Left colon (tissue), 2 donors: ENCODE data around the gene UST. TPM values are rescaled to one million over a fixed set of nuclear protein-coding genes. Genes with fewer than 3 reads are reported as not detected.
"Not testable (repeated sequence)": the region's sequence is repeated elsewhere in the genome, so short reads cannot be mapped to it uniquely, and the experiment has no call there.

Source experiments
- ATAC-seq: fragments of 200-7000 bp; cut with Tn5 transposase; one replicate; pipeline ENCODE4 v1.9.1; 2020; ENCODE audit warnings: mild to moderate bottlenecking, moderate library complexity
- DNase-seq, 2 donors: peaks; one replicate each; pipeline ENCODE4 v3.0.0-alpha.2; 2020
- intact Hi-C, 2 donors: fragments of 100-400 bp; cut with DNase I in 1 of 2; cut with micrococcal nuclease in 1 of 2; formaldehyde crosslinking; loops; one replicate each; pipeline versions ENCODE4 v1.11.2 to v1.14.0; 2022; cut with DNase I, micrococcal nuclease
- total RNA-seq, 2 donors: library from RNA; stranded (reverse); fragmentation: NEBNext Ultra II Directional; extraction: Animal tissue kit (Norgen Biotek cat#: 25700); gene quantifications; one replicate each; pipeline ENCODE4 v1.2.1, GENCODE V29; 2021
- donor health status: DM: no; HTN: no; CAD: no.
- donor health status: DM: yes; HTN: yes; CAD: no.

UST gene
- total RNA-seq, 2 donors from 2014 or later: 2.2 to 4.6 TPM

GRCh38 chr6:148912252-148912651 is 165.4 kb downstream of the UST start:
- ATAC-seq: no peak
- intact Hi-C loops: no loop called here
- DNase-seq: no peak

DNA sequence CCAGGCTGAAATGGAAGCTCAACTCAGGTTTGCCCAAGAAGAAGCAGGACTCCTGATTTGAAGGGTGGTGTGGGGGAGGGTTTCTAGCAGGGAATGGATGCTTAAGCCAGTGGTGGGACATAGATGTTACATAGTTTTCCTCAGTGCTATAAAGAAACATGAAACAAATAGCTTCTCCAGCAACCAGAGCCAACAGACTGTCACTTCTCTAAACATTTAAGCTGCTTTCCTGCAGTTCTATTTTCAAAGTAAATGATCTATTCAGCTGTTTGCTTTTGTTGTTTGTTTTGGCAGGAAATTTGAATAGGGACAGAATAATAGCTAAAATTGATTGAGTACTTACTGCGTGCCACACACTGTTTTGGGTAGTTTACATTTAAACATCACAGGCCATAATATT is 169.0 kb downstream of the UST start:
- intact Hi-C loops: no loop called here
- ATAC-seq (no peak), DNase-seq (no peak)

DNA sequence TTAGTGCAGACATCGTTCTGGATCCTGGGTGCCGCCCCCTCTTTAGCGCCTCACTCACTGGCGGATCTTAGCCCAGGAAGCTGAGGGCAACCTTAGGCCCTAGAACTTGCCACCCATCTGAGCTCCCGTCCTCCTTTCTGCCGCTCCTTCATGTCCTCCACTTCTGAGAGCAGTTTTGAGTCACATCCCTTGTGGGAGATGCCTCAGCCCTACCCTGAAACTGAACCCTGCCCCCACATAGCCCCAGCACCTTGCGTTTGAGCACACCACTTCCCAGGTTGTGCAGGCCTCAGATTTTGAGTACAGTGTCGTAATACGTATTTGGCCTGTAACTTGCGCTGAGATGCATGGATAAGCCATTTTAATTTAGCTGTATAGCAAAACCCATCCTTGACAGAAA is 169.7 kb downstream of the UST start:
- ATAC-seq, intact Hi-C loops, DNase-seq: not testable (repeated sequence)

DNA sequence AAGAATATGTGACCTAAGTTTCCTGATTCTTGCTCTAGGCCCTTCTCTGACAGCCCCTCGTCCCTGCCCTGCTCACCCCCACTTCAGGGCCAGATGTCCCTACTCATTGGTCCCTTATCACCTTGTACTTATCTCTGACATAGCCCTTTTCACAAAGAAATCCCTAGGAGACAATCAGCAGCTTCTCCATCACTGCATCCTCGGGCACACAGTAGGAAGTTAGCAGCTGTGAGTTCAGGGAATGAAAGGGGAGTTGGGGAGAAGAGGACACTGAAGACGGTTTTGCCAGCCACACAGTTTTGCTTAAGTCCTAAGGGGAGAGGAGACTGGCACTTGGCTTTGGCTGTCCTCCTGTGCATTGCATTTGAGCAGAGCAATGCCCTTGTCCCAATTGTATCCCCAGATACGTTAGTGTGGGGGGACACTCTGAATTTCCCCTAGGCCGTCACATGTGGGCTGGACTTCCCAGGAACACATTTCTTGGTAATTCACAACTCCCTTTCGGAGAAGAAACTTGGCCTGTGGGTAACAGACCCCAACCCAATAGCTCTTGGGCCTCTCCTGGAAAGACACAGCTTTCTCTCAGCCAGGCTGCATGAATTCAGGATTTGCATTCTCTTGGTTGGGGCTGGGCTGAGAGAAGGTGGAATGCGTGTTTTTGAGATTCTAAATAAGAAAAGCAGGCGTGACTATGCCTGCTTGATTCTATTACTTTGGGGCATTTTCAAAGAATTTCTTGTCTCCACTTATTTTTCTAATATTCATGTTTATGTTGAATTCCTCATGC is 177.6 kb downstream of the UST start:
- intact Hi-C loops: no loop called here
- DNase-seq (no peak), ATAC-seq (no peak)

GRCh38 chr6:148925701-148926100 is 178.9 kb downstream of the UST start:
- intact Hi-C loops: no loop called here
- DNase-seq (no peak), ATAC-seq (no peak)

DNA sequence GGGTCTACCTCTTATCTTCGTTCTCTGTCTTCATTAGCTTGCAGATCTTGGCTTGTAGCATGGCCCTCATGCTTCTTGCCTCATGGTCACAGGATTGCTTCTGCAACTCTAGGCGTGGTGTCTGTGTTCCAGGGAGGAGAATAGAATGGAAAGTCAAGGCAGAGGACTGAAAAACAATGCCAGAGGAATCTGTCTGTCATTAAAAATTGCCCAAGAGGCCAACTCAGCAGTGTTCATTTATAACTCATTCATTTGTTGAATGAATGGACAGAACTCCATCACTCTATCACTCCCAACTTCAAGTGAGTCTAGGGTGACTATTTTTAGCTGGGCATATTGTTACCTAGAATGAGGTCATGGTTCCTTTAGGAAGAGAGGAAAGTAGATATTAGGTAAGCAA is 179.6 kb downstream of the UST start:
- DNase-seq (no peak), ATAC-seq (no peak)
- intact Hi-C loops: no loop called here

DNA sequence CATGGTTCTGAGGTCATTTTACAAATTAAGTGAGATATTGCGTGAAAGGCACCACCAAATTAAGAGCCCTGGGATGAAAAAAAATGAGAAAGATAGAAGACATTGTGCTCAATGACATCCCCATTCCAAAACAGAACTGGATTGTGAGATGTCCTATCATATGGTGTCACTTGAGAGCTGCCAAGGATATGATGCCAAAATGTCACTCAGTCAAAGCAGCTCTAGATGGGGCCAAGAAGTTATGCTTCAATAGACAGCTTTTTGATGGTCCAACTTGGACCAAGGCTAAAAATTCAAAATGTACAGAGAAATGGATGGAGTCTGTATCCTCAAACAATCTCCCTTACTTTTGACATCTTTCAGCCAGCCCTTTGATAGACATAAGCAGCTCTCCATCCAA is 180.8 kb downstream of the UST start:
- intact Hi-C loops: no loop called here
- ATAC-seq (no peak), DNase-seq (no peak)

DNA sequence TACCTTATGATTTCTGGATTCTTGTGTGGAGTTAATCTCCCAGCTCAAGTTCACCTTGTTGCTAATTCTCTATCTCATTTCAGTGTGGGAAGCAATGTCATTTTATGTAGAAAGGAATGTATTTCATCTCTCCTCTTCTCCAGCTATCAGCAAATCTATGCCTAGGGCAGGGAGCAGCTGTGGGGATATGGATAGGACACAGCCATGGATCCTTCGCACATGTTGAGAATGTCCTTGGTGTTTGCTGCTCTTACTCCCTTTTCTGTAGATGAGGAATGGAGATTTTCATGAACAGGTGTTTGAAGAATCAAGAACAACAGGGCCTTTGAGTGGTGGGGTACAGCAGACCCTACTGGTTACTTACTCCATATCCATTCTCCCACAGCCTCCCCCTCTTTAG is 182.0 kb downstream of the UST start:
- ATAC-seq (no peak), DNase-seq (no peak)
- intact Hi-C loops: no loop called here

GRCh38 chr6:148932208-148932607 is 185.4 kb downstream of the UST start:
- DNase-seq (no peak), ATAC-seq (no peak)
- intact Hi-C loops: no loop called here

GRCh38 chr6:148932731-148933130 is 185.9 kb downstream of the UST start:
- no peak for ATAC-seq
- no peak for DNase-seq
- intact Hi-C loops: no loop called here

- DNase-seq (peak in 1 of 2 donors; percentile 9), ATAC-seq (no peak)
- intact Hi-C loops: no loop called here
Observed at GRCh38 chr6:148934539-148934938, 187.7 kb downstream of the UST start.

- no peak for ATAC-seq
- DNase-seq: no peak
- intact Hi-C loops: no loop called here
Observed at GRCh38 chr6:148934961-148935360, 188.1 kb downstream of the UST start.

DNA sequence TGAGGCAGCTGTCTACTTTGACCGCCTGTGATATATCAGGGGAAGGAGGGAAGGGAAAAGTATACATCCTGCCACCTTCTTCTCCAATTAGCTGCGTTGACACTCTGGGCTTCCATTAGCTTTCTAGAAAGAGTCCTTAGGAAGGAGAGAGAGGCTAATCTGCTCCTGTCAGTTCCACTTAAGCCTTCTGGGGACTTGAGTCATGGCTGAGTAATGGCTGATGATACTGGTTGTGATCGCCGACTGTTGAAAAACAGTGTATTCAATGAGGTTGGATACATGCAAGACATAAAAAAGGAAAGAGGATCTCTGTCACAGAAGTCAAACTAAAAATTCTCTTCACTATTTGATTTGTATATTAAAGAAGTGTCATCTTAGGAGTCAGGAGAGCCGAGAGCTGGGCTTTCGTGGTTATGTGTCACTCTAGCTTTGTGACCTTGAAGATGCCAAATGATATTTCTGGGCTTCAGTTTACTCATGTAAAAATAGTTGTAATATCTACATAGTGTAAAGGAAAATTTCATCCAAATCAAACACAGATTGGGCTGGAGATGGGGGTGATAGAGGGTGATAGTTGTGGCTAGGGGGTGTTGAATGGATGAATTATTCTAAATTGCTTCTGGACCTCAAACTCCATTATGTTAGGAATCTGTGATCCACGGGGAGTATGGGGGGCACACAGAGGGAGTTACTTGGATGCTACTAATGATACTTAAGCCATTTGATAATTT is 189.0 kb downstream of the UST start:
- DNase-seq (no peak), ATAC-seq (no peak)
- intact Hi-C loops: no loop called here

- DNase-seq: no peak
- no peak for ATAC-seq
- intact Hi-C loops: no loop called here
Observed at GRCh38 chr6:148943451-148943850, 196.6 kb downstream of the UST start.

GRCh38 chr6:148944608-148945007 is 197.8 kb downstream of the UST start:
- no peak for ATAC-seq
- no peak for DNase-seq
- intact Hi-C loops: no loop called here

DNA sequence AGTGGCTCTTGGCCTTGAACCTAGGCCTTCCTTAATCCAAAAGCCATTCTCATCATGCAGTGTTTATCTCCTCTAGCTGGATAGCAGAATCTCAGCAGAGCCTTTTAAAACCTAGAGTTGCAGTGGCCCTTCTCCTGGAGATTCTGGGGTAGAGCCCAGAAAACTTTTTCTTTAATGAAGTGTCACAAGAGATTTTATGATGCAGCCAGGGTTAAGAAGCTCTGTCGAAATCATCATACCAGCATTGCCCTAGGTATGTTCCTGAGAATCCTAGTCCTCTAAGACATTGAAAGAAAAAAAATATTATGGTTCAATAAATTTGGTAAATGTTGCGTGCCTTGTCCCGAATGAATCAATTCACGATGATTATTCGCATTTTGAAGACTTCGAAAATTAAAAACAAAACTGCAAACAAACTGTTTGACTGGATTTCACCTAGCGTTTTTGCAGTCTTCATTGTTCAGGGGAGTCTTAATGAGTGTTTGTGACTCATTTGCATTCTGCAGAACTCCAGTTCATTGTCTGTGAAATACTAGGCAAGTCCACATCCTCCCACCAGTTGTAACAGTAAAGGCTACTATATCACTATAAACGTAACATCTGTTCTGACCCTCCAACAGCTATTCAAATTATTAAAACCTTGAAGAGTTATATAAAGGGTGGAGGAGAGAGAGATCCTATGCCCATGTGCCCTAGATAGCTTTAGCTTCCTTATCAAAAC is 198.6 kb downstream of the UST start:
- ATAC-seq (no peak), DNase-seq (no peak)
- intact Hi-C loops: no loop called here

- DNase-seq (peak; percentile 72 to 89), ATAC-seq (peak; percentile 96)
- intact Hi-C loops: no loop called here
Observed at GRCh38 chr6:148947621-148948444, 201.0 kb downstream of the UST start.

- no peak for ATAC-seq
- no peak for DNase-seq
- intact Hi-C loops: loop anchor here in 1 of 2 donors (5.0 kb wide), 1 partner anchor 209 kb away; no protein-coding TSS in a partner anchor
Observed at GRCh38 chr6:148951662-148952061, 204.8 kb downstream of the UST start.
